ENCODE results near the gene RNMT. TPM values are rescaled to one million over a fixed set of nuclear protein-coding genes. Genes with fewer than 3 reads are reported as not detected.
A peak's percentile ranks its signal among the peaks of the same experiment; 100 is the strongest.

The RNMT gene
- total and polyA plus RNA-seq, 2 experiments from 2014 or later = 40.7 to 188 TPM

DNA sequence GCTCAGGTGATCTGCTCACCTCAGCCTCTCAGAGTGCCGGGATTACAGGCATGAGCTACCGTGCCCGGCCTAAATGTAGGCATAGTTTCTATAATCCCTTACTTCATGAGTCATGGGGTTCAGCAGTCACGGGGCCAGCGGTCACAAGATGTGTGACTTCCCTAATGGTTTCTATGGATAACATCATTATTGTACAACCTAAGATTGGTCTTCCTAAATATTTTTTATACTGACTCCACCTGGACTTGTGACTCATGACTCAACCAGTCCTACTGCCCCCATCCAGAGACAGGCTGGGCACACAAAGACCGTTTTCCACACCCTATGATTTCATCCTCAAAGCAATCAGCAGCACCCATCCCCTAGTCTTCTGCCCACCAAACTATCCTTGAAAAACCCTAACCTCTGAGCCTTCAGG, 16.1 kb upstream of the RNMT start (continued):
- TF ChIP-seq, protein P1, sequence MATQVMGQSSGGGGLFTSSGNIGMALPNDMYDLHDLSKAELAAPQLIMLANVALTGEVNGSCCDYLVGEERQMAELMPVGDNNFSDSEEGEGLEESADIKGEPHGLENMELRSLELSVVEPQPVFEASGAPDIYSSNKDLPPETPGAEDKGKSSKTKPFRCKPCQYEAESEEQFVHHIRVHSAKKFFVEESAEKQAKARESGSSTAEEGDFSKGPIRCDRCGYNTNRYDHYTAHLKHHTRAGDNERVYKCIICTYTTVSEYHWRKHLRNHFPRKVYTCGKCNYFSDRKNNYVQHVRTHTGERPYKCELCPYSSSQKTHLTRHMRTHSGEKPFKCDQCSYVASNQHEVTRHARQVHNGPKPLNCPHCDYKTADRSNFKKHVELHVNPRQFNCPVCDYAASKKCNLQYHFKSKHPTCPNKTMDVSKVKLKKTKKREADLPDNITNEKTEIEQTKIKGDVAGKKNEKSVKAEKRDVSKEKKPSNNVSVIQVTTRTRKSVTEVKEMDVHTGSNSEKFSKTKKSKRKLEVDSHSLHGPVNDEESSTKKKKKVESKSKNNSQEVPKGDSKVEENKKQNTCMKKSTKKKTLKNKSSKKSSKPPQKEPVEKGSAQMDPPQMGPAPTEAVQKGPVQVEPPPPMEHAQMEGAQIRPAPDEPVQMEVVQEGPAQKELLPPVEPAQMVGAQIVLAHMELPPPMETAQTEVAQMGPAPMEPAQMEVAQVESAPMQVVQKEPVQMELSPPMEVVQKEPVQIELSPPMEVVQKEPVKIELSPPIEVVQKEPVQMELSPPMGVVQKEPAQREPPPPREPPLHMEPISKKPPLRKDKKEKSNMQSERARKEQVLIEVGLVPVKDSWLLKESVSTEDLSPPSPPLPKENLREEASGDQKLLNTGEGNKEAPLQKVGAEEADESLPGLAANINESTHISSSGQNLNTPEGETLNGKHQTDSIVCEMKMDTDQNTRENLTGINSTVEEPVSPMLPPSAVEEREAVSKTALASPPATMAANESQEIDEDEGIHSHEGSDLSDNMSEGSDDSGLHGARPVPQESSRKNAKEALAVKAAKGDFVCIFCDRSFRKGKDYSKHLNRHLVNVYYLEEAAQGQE (IDR thresholded peaks at IDR 0.05; ENCODE audit: unreplicated experiment) = no peak

DNA sequence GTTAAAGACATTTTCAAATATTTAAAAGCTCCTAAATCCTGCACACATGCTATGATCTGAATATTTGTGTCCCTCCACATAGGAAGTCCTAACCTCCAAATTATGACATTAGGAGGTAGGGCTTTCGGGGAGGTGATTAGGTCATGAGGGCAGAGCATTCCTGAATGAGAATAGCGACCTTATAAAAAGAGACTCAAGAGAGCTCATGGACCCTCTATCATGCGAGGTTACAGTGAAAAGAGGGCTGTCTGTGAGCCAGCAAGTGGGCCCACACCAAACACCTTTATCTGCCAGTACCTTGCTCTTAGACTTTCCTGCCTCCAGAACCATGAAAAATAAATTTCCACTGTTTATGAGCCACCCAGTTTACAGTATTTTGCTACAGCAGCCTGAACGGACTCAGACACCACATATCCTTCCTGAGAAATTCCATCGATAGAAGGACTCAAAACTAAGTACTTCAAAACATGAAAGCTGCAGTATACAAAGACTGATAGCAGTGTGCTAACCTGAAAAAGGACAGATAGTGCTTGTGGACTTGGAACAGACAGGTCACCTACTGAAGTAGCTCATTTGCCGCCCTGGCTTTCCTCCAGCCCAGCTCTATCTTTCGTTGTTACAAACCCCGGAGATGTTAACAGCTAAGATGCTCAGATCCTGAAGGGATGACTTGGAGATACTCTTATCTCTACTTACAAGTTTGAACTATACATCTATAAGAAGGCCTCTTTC, 13.9 kb upstream of the RNMT start:
- Histone ChIP-seq H3K4me1 (ENCODE audit: insufficient read depth) (peaks cover 9% of the 10 kb centered on the region; the same call in 1 of the 2 replicates), H3F3A (replicated peaks; ENCODE audit: low read depth) (no peaks in the 10 kb centered on the region), H3K36me3 (ENCODE audit: insufficient read depth) (no peaks in the 10 kb centered on the region), H2AFZ (no peak overlapping the region), H3K27ac (ENCODE audit: low read depth) (no peak overlapping the region), H3K4me3 (no peak overlapping the region), H3K27me3 (ENCODE audit: insufficient read depth) (no peaks in the 10 kb centered on the region), H3K4me2 (peak overlapping the region; percentile 21; the same call in 1 of the 2 replicates), H3K79me2 (replicated peaks; ENCODE audit: insufficient read depth) (peaks cover 95% of the 10 kb centered on the region), H3K9me2 (ENCODE audit: insufficient read depth) (no peaks in the 10 kb centered on the region), H4K20me1 (replicated peaks; ENCODE audit: insufficient read depth) (peaks cover 9% of the 10 kb centered on the region; the same call in 1 of the 2 replicates)
- Mint-ChIP-seq H3K9me3 (peaks cover 6% of the 10 kb centered on the region; the same call in 2 of the 3 replicates), H3K36me3 (ENCODE audit: low read depth) (peaks cover 18% of the 10 kb centered on the region), H3K27me3 (ENCODE audit: insufficient read depth, low read depth, poor library complexity) (peaks cover 2% of the 10 kb centered on the region), H3K4me3 (no peak overlapping the region), H3K4me1 (peaks cover 19% of the 10 kb centered on the region), H3K27ac (no peak overlapping the region)
- ATAC-seq (peak; percentile 95), DNase-seq (ENCODE audit: low spot score) (peak; percentile 72)
- TF ChIP-seq POLR2AphosphoS5 (IDR thresholded peaks at IDR 0.05; ENCODE audit: low read depth) (no peak), ZNF114 (CRISPR knock-in tag; IDR thresholded peaks at IDR 0.05) (no peak), STAT1 (IDR thresholded peaks at IDR 0.05; ENCODE audit: unreplicated experiment) (no peak), NANOG (IDR thresholded peaks at IDR 0.05; ENCODE audit: borderline replicate concordance) (no peak), ZNF331 (CRISPR knock-in tag; IDR thresholded peaks at IDR 0.05; ENCODE audit: low read depth) (no peak), EZH2phosphoT487 (IDR thresholded peaks at IDR 0.05; ENCODE audit: unreplicated experiment) (no peak)
- TF ChIP-seq, protein P1 (IDR thresholded peaks at IDR 0.05; ENCODE audit: unreplicated experiment) = no peak
- TF ChIP-seq, protein P2, sequence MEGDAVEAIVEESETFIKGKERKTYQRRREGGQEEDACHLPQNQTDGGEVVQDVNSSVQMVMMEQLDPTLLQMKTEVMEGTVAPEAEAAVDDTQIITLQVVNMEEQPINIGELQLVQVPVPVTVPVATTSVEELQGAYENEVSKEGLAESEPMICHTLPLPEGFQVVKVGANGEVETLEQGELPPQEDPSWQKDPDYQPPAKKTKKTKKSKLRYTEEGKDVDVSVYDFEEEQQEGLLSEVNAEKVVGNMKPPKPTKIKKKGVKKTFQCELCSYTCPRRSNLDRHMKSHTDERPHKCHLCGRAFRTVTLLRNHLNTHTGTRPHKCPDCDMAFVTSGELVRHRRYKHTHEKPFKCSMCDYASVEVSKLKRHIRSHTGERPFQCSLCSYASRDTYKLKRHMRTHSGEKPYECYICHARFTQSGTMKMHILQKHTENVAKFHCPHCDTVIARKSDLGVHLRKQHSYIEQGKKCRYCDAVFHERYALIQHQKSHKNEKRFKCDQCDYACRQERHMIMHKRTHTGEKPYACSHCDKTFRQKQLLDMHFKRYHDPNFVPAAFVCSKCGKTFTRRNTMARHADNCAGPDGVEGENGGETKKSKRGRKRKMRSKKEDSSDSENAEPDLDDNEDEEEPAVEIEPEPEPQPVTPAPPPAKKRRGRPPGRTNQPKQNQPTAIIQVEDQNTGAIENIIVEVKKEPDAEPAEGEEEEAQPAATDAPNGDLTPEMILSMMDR (conservative IDR thresholded peaks at IDR 0.05; ENCODE audit: low read depth in 2 of 2) = no peak
